HG03159 (cell line): ENCODE data around the gene ABI3BP.

ENCODE experiments used
- ATAC-seq: cut with Tn5 transposase; IDR thresholded peaks from one replicate; pipeline ENCODE4 v1.9.1; 2021; ENCODE audit warnings: mild to moderate bottlenecking, moderate library complexity; ENCODE audit not compliant: unreplicated experiment

ABI3BP gene

GRCh38 chr3:100748967-100749366, 244.3 kb downstream of the ABI3BP start:
- ATAC-seq = no peak

- no peak for ATAC-seq
These were observed 245.0 kb downstream of the ABI3BP start for GRCh38 chr3:100748220-100748619.

- no peak for ATAC-seq
These were observed 247.1 kb downstream of the ABI3BP start for GRCh38 chr3:100746092-100746491.

- no peak for ATAC-seq
These were observed 247.6 kb downstream of the ABI3BP start for GRCh38 chr3:100745617-100746016.

- no peak for ATAC-seq
These were observed 248.6 kb downstream of the ABI3BP start for GRCh38 chr3:100744671-100745070.

- no peak for ATAC-seq
These were observed 249.7 kb downstream of the ABI3BP start for GRCh38 chr3:100743535-100743934.

- ATAC-seq = no peak
These were observed 253.0 kb downstream of the ABI3BP start for GRCh38 chr3:100740207-100740606.

- ATAC-seq = no peak
These were observed 255.9 kb downstream of the ABI3BP start for GRCh38 chr3:100737334-100737733.

GRCh38 chr3:100732435-100732834, 260.8 kb downstream of the ABI3BP start:
- no peak for ATAC-seq

GRCh38 chr3:100730524-100730923, 262.7 kb downstream of the ABI3BP start:
- ATAC-seq = no peak

GRCh38 chr3:100726706-100727105, 266.5 kb downstream of the ABI3BP start:
- ATAC-seq = no peak

GRCh38 chr3:100725935-100726513, 267.2 kb downstream of the ABI3BP start:
- no peak for ATAC-seq

GRCh38 chr3:100720426-100720825, 272.8 kb downstream of the ABI3BP start:
- no peak for ATAC-seq

GRCh38 chr3:100719136-100719535, 274.1 kb downstream of the ABI3BP start:
- ATAC-seq = no peak

- no peak for ATAC-seq
These were observed 275.4 kb downstream of the ABI3BP start for GRCh38 chr3:100717637-100718487.

- ATAC-seq = no peak
These were observed 276.2 kb downstream of the ABI3BP start for GRCh38 chr3:100717063-100717462.

- no peak for ATAC-seq
These were observed 278.0 kb downstream of the ABI3BP start for GRCh38 chr3:100715176-100715575.

- ATAC-seq = peak; percentile 54
These were observed 282.8 kb downstream of the ABI3BP start for GRCh38 chr3:100710261-100710968.

- no peak for ATAC-seq
These were observed 283.4 kb downstream of the ABI3BP start for GRCh38 chr3:100709842-100710260.

GRCh38 chr3:100708989-100709841, 284.0 kb downstream of the ABI3BP start, which contains the start of gene TFG:
Gene TFG, plus strand, starts transcription at chr3:100709494. Its CDS starts 4,192 bp downstream, at chr3:100713686.
- ATAC-seq = peak; percentile 90

- no peak for ATAC-seq
These were observed 284.6 kb downstream of the ABI3BP start for GRCh38 chr3:100708644-100708988.
